GM20000 (cell line): ENCODE results near the gene FAF2.
"Not testable (repeated sequence)": the region's sequence is repeated elsewhere in the genome, so short reads cannot be mapped to it uniquely, and the experiment has no call there.

Experiments used
- DNase-seq: peaks from one replicate; pipeline ENCODE4 v3.0.0; 2012; ENCODE audit warnings: low spot score
- CTCF ChIP-seq: IDR thresholded peaks from 2 replicates; pipeline ENCODE4 v1.5.1; 2012; ENCODE audit warnings: mild to moderate bottlenecking, control low read depth; ENCODE audit errors: extremely low read depth, missing control alignments

Gene FAF2

GRCh38 chr5:176486189-176486757, 38.1 kb downstream of the FAF2 start:
- no peak for DNase-seq
- TF ChIP-seq CTCF, result no peak

GRCh38 chr5:176487160-176487559, 39.0 kb downstream of the FAF2 start:
- not testable (repeated sequence) for DNase-seq

GRCh38 chr5:176489077-176489476, 40.9 kb downstream of the FAF2 start:
- no peak for DNase-seq
- TF ChIP-seq CTCF, result no peak

GRCh38 chr5:176490301-176490700, 42.1 kb downstream of the FAF2 start:
- no peak for TF ChIP-seq CTCF
- DNase-seq, result no peak

GRCh38 chr5:176491101-176491502, 42.9 kb downstream of the FAF2 start:
- DNase-seq, result no peak
- TF ChIP-seq CTCF, result no peak

- no peak for DNase-seq
- TF ChIP-seq CTCF, result no peak
These were observed 43.7 kb downstream of the FAF2 start for GRCh38 chr5:176491901-176492300.

- no peak for DNase-seq
- TF ChIP-seq CTCF, result no peak
These were observed 44.2 kb downstream of the FAF2 start for GRCh38 chr5:176492431-176492830.

- no peak for TF ChIP-seq CTCF
- no peak for DNase-seq
These were observed 49.7 kb downstream of the FAF2 start for GRCh38 chr5:176497852-176498251.
